ENCODE measurements around the gene LRRC66. TPM values are rescaled to one million over a fixed set of nuclear protein-coding genes. Genes with fewer than 3 reads are reported as not detected.

Gene LRRC66
- total and polyA plus RNA-seq, 2 of the 8 experiments (the other 6 are each of a cell fraction or from before 2014, with no cell fraction given): 0.05 to 0.11 TPM

DNA sequence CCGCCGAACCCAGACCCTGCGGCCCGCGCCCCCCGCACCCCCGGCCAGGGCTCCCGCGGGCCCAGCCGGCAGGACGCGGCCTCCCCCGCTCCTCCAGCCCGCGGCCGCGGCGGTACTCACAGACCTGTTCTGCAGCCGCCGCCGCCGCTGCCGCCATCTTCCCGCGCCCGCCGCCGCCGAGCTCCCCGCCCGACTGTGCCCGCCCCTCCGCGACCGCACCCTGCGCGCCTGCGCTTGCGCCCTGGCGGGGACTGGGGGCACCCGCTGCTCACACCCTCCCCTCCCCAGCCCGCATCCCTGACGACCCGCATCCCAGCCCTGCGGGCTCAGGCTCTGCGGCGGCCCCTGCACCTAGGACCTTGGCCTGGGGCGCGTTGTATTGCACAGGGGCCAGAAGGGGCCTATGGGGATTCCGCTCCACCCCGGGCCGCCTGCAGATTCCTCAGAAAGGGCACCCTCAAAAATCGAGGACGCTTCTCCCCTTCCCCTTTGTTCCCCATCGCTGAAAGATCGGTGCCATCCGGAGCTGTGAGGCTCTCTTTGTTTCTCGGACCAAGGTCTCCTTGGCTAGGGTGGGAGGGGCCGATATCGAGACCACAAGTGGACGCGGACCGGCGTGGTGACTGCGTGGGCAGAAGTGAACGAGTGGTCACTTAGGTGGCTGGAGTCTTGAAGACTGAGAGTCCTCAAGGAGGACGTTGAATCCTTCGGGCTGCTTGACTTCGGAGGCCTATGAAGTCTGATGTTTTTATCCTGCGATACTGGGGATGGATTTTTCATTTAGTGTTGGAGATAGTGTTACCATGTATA lies 18.1 kb upstream of the LRRC66 start, which contains the start of gene SGCB:
TSS of gene SGCB (minus strand) at position 197 of the 810 bp plus-strand sequence. CDS start at position 157, 40 bp downstream.
- Histone ChIP-seq H2BK5ac (ENCODE audit: low read depth, low read length) (peak within 1 kb of the TSS; percentile 55; the same call in 1 of the 2 replicates), H3K18ac (ENCODE audit: extremely low read depth, low read length) (peak within 1 kb of the TSS; percentile 68; the same call in 1 of the 2 replicates), H2BK120ac (replicated peaks; ENCODE audit: low read depth, low read length) (no peak within 1 kb of the TSS), H4K5ac (ENCODE audit: insufficient read length, low read depth, low read length) (peak within 1 kb of the TSS; percentile 46), H4K20me1 (replicated peaks in 1 of 2; ENCODE audit: control insufficient read depth in 1 of 2, insufficient read depth in 2 of 2, low read length in 2 of 2) (peaks cover 0 to 4% of the 10 kb centered on the region in 2 experiments), H3K23me2 (ENCODE audit: low read depth, low read length) (peaks cover 5% of the 10 kb centered on the region; the same call in 1 of the 2 replicates), H2BK12ac (ENCODE audit: low read depth, low read length) (peak within 1 kb of the TSS; percentile 62), H2AK5ac (ENCODE audit: low read depth, low read length) (no peak within 1 kb of the TSS; the same call in 1 of the 2 replicates), H4K91ac (replicated peaks; ENCODE audit: insufficient read length, low read length) (peak within 1 kb of the TSS; percentile 91), H2BK20ac (ENCODE audit: low read length) (no peak within 1 kb of the TSS), H3K4me2 (ENCODE audit: insufficient read depth in 1 of 2, low read depth in 2 of 2, low read length in 2 of 2) (peak within 1 kb of the TSS; percentile 81 to 83), H3K27ac (ENCODE audit: low read depth, low read length) (peak within 1 kb of the TSS; percentile 52; the same call in 1 of the 2 replicates), H3K9me3 (ENCODE audit: insufficient read depth in 2 of 2, low read depth in 1 of 2, low read length in 1 of 2) (no peaks in the 10 kb centered on the region), H3K36me3 (ENCODE audit: control insufficient read depth in 2 of 4, insufficient read depth in 4 of 4, low read length in 3 of 4) (no peaks in the 10 kb centered on the region), H2AFZ (ENCODE audit: low read length) (peak within 1 kb of the TSS; percentile 62), H3K79me2 (ENCODE audit: control insufficient read depth in 1 of 2, insufficient read depth in 2 of 2, low read length in 2 of 2) (peaks cover 0 to 28% of the 10 kb centered on the region in 2 experiments; a peak in 2 of 4 replicates), H4K8ac (ENCODE audit: extremely low read depth, insufficient read depth, low read length) (peak within 1 kb of the TSS; percentile 96), H3K27me3 (replicated peaks in 1 of 4; ENCODE audit: control insufficient read depth in 3 of 4, extremely low read depth in 1 of 4, insufficient read depth in 3 of 4, low read length in 3 of 4) (no peaks in the 10 kb centered on the region; a peak in 2 of 7 replicates), H3K79me1 (ENCODE audit: low read depth, low read length) (peaks cover 9% of the 10 kb centered on the region), H3K4me1 (replicated peaks in 1 of 4; ENCODE audit: control insufficient read depth in 3 of 4, insufficient read depth in 4 of 4, low read length in 3 of 4) (peaks cover 0 to 2% (median 0%) of the 10 kb centered on the region in 4 experiments; a peak in 1 of 7 replicates), H3K4me3 (ENCODE audit: extremely low read depth in 1 of 4, insufficient read depth in 2 of 4, low read depth in 3 of 4, low read length in 4 of 4) (peak within 1 kb of the TSS; percentile 41 to 81 (median 68)), H3K56ac (replicated peaks; ENCODE audit: insufficient read length, low read depth, low read length) (peak within 1 kb of the TSS; percentile 10), H3K4ac (replicated peaks; ENCODE audit: insufficient read length, low read depth, low read length) (peak within 1 kb of the TSS; percentile 58), H3K9ac (replicated peaks in 1 of 4; ENCODE audit: extremely low read depth in 1 of 4, low read depth in 3 of 4, low read length in 3 of 4) (peak within 1 kb of the TSS; percentile 55 to 76 (median 70)), H3K23ac (ENCODE audit: insufficient read length) (no peak within 1 kb of the TSS), H3K14ac (ENCODE audit: insufficient read length) (no peak within 1 kb of the TSS), H2BK15ac (ENCODE audit: low read length) (peak within 1 kb of the TSS; percentile 67; the same call in 1 of the 2 replicates)
- WGBS, 2 experiments (ENCODE audit: extremely low coverage in 1 of 2, insufficient coverage in 1 of 2, insufficient read length in 1 of 2, insufficient replicate concordance in 2 of 2, low coverage in 1 of 2, low lambda C conversion rate in 2 of 2, missing lambda C conversion rate in 1 of 2): 10% methylated on average over 28 of the region's 70 CpGs; no CpG with 5 or more reads in 1 of the 2 experiments
- CTCF ChIA-PET (ENCODE audit: partially characterized antibody): interaction anchor here (1.1 kb wide), 2 partner anchors 56 to 206 kb away, joined by 3 read pairs; no protein-coding TSS in a partner anchor
- POLR2A ChIA-PET (ENCODE audit: partially characterized antibody): interaction anchor here (1.3 to 1.9 kb wide), 5 partner anchors 9 to 195 kb away, joined by 3 to 6 read pairs (median 6); partner anchors contain the start of genes DCUN1D4 and SPATA18
- DNase-seq (ENCODE audit: low read depth in 1 of 2, low spot score in 2 of 2): peak in 1 of 2 experiments; percentile 82
- FAIRE-seq: no peak
- peak; percentile 78 for TF ChIP-seq KDM4A (IDR thresholded peaks at IDR 0.05; ENCODE audit: low read depth, low read length, severe bottlenecking)
